Stomach (tissue), 9 donors: ENCODE measurements around the gene TRIM38. TPM values are rescaled to one million over a fixed set of nuclear protein-coding genes. Genes with fewer than 3 reads are reported as not detected.
"Not testable (repeated sequence)": the region's sequence is repeated elsewhere in the genome, so short reads cannot be mapped to it uniquely, and the experiment has no call there.

Experiments used
- DNase-seq, 2 donors: peaks; one replicate each; pipeline versions ENCODE4 v3.0.0 to v3.0.0-alpha.2; 2013 to 2019
- H3K27ac ChIP-seq, 5 donors: fragments of 200-600 bp in 4 of 5; sonication (generic) in 4 of 5; one replicate each; pipeline ENCODE4 v1.5.1; 2013 to 2019; ENCODE audit warnings: mild to moderate bottlenecking in 1 of 5, moderate library complexity in 1 of 5
- H3K27me3 ChIP-seq, 3 donors: fragments of 200-600 bp; sonication (generic); one replicate each; pipeline ENCODE4 v1.5.1; 2017 to 2019; ENCODE audit warnings: mixed run types in 1 of 3
- H3K36me3 ChIP-seq, 4 donors: fragments of 200-600 bp; sonication (generic); 1 replicate in 3 of 4; 2 replicates in 1 of 4; pipeline ENCODE4 v1.5.1; 2016 to 2019
- H3K4me1 ChIP-seq, 4 donors: fragments of 200-600 bp; sonication (generic); one replicate each; pipeline ENCODE4 v1.5.1; 2016 to 2019
- H3K4me3 ChIP-seq, 4 donors: fragments of 200-600 bp; sonication (generic) in 3 of 4; one replicate each; pipeline ENCODE4 v1.5.1; 2016 to 2019; ENCODE audit warnings: mild to moderate bottlenecking in 1 of 4
- H3K9me3 ChIP-seq, 4 donors: fragments of 200-600 bp; sonication (generic); one replicate each; pipeline ENCODE4 v1.5.1; 2016 to 2019
- CTCF ChIP-seq, 7 experiments: fragments of 450-650 bp in 4 of 7; fragments of 200-600 bp in 3 of 7; sonication (generic) in 3 of 7; IDR thresholded peaks; one replicate each; pipeline ENCODE4 v1.5.1; 2016 to 2019; ENCODE audit warnings: antibody characterized with exemption in 7 of 7, control low read depth in 2 of 7, mild to moderate bottlenecking in 1 of 7
- EP300 ChIP-seq: sonication (generic); formaldehyde crosslinking; IDR thresholded peaks from one replicate; pipeline ENCODE4 v1.6.1; 2017; ENCODE audit warnings: antibody characterized with exemption
- POLR2A ChIP-seq, 4 donors: fragments of 450-650 bp; IDR thresholded peaks; one replicate each; pipeline ENCODE4 v1.6.1; 2016; ENCODE audit warnings: antibody characterized with exemption in 4 of 4, control low read depth in 2 of 4, mild to moderate bottlenecking in 1 of 4, moderate library complexity in 1 of 4
- POLR2AphosphoS5 ChIP-seq, 3 donors: sonication (generic); formaldehyde crosslinking; IDR thresholded peaks; one replicate each; pipeline ENCODE4 v1.6.1; 2016; ENCODE audit warnings: antibody characterized with exemption in 3 of 3
- WGBS, 5 donors: extraction: QIAGEN DNeasy Blood & Tissue Kit in 3 of 5; methylation state at CpG; one replicate each; pipeline versions ENCODE4 v1.1.5 to v1.1.7; 2013 to 2018; 5-methylcytosine and 5-hydroxymethylcytosine counted together
- intact Hi-C: fragments of 100-400 bp; cut with DNase I; formaldehyde crosslinking; loops from one replicate; pipeline ENCODE4 v1.15.1; 2023; ENCODE audit warnings: low total_unique reads
- polyA plus RNA-seq, 3 donors: library from polyadenylated mRNA; stranded (reverse); fragments of 200-250 nt; gene quantifications; one replicate each; pipeline ENCODE4 v1.2.3, GENCODE V29; 2013
- total RNA-seq, 5 donors: library from RNA; depleted of rRNA; stranded (reverse); fragments of >200 nt; gene quantifications; one replicate each; pipeline versions ENCODE4 v1.1.0 to v1.2.3, GENCODE V29; 2014 to 2016
- donor health status: healthy with polysubstance abuse.
- donor health status: Bipolar disorder and iron deficiency.
- donor health status: healthy.

The TRIM38 gene
- total and polyA plus RNA-seq, 8 donors = 3.7 to 11.3 (median 6.0) TPM

GRCh38 chr6:25997921-25998320 is 35.3 kb downstream of the TRIM38 start:
- Histone ChIP-seq H3K4me3 (no peak overlapping the region), H3K27ac (no peak overlapping the region), H3K9me3 (no peaks in the 10 kb centered on the region), H3K4me1 (peaks cover 8 to 32% (median 19%) of the 10 kb centered on the region in 4 donors), H3K36me3 (peaks cover 7 to 43% (median 25%) of the 10 kb centered on the region in 4 donors), H3K27me3 (no peaks in the 10 kb centered on the region)
- no peak for TF ChIP-seq EP300
- no peak for TF ChIP-seq POLR2AphosphoS5 (IDR thresholded peaks at IDR 0.05)
- no peak for DNase-seq
- intact Hi-C loops = no loop called here
- WGBS, 5 donors = 77 to 86% (median 85%) methylated on average over 3 of the region's 3 CpGs

GRCh38 chr6:25998379-25998778 is 35.8 kb downstream of the TRIM38 start:
- Histone ChIP-seq H3K9me3 (no peaks in the 10 kb centered on the region), H3K4me1 (peaks cover 8 to 31% (median 15%) of the 10 kb centered on the region in 4 donors), H3K36me3 (peaks cover 7 to 43% (median 25%) of the 10 kb centered on the region in 4 donors), H3K27me3 (no peaks in the 10 kb centered on the region), H3K27ac (no peak overlapping the region), H3K4me3 (no peak overlapping the region)
- DNase-seq = no peak
- intact Hi-C loops = no loop called here
- TF ChIP-seq CTCF (IDR thresholded peaks at IDR 0.05) = no peak
- no peak for TF ChIP-seq POLR2A (IDR thresholded peaks at IDR 0.05)
- TF ChIP-seq POLR2AphosphoS5 (IDR thresholded peaks at IDR 0.05) = no peak
- no peak for TF ChIP-seq EP300

GRCh38 chr6:25999225-25999624 is 36.6 kb downstream of the TRIM38 start:
- intact Hi-C loops = not testable (repeated sequence)
- WGBS, 5 donors = 57 to 77% (median 65%) methylated on average over 2 of the region's 2 CpGs

GRCh38 chr6:26000366-26001144 is 38.0 kb downstream of the TRIM38 start:
- DNase-seq = no peak
- Histone ChIP-seq H3K9me3 (no peaks in the 10 kb centered on the region), H3K4me1 (peaks cover 0 to 18% (median 7%) of the 10 kb centered on the region in 4 donors), H3K4me3 (no peak overlapping the region), H3K27ac (no peak overlapping the region), H3K36me3 (peaks cover 7 to 51% (median 31%) of the 10 kb centered on the region in 4 donors), H3K27me3 (no peaks in the 10 kb centered on the region)
- WGBS, 5 donors = 95 to 98% (median 96%) methylated on average over 9 of the region's 9 CpGs
- intact Hi-C loops = no loop called here
- TF ChIP-seq EP300 = no peak
- TF ChIP-seq POLR2A (IDR thresholded peaks at IDR 0.05) = no peak
- TF ChIP-seq CTCF (IDR thresholded peaks at IDR 0.05) = no peak
- TF ChIP-seq POLR2AphosphoS5 (IDR thresholded peaks at IDR 0.05) = no peak

More at GRCh38 chr6:25999225-25999624, 36.6 kb downstream of the TRIM38 start:
- not testable (repeated sequence) for H3K9me3 ChIP-seq, H3K27ac ChIP-seq, H3K4me3 ChIP-seq, DNase-seq, H3K27me3 ChIP-seq
- H3K36me3 ChIP-seq = peaks cover 7 to 49% (median 28%) of the 10 kb centered on the region in 4 donors
- peaks cover 0 to 23% (median 7%) of the 10 kb centered on the region in 4 donors for H3K4me1 ChIP-seq

GRCh38 chr6:26003102-26003694 is 40.6 kb downstream of the TRIM38 start:
- no peaks in the 10 kb centered on the region for H3K27me3 ChIP-seq
- H3K9me3 ChIP-seq = no peaks in the 10 kb centered on the region
- TF ChIP-seq CTCF (IDR thresholded peaks at IDR 0.05) (peak in 5 of 7 experiments; percentile 40 to 80 (median 67)), POLR2AphosphoS5 (IDR thresholded peaks at IDR 0.05) (peak in 1 of 3 donors; percentile 31), POLR2A (IDR thresholded peaks at IDR 0.05) (no peak)
- H3K27ac ChIP-seq = no peak overlapping the region
- peak; percentile 66 to 85 for DNase-seq
- H3K4me3 ChIP-seq = no peak overlapping the region
- intact Hi-C loops = no loop called here
- WGBS, 5 donors = 1 to 3% (median 1%) methylated on average over 3 of the region's 3 CpGs
- H3K36me3 ChIP-seq = peaks cover 3 to 45% (median 26%) of the 10 kb centered on the region in 4 donors
- peaks cover 0 to 4% (median 0%) of the 10 kb centered on the region in 4 donors for H3K4me1 ChIP-seq
